Measurements from ENCODE around the gene APEH.

The APEH gene

GRCh38 chr3:49629451-49629850 lies 44.7 kb upstream of the APEH start:
- DNase-seq (ENCODE audit: extremely low spot score) = no peak
- no peak for TF ChIP-seq FOXK2 (IDR thresholded peaks at IDR 0.05)
- TF ChIP-seq HDGF (IDR thresholded peaks at IDR 0.05; ENCODE audit: borderline replicate concordance) = no peak
- TF ChIP-seq FOXM1 (IDR thresholded peaks at IDR 0.05; ENCODE audit: borderline replicate concordance) = no peak
- no peak for TF ChIP-seq NFRKB (IDR thresholded peaks at IDR 0.05)
- no peak for TF ChIP-seq ARNT (IDR thresholded peaks at IDR 0.05)
- ChIA-PET POLR2A (no interaction called here), CTCF (no interaction called here)

GRCh38 chr3:49629866-49630265 lies 44.3 kb upstream of the APEH start:
- POLR2A ChIA-PET = no interaction called here

GRCh38 chr3:49630784-49631183 lies 43.4 kb upstream of the APEH start:
- ChIA-PET CTCF (no interaction called here), POLR2A (no interaction called here)

More at GRCh38 chr3:49629866-49630265, 44.3 kb upstream of the APEH start:
- no peak for DNase-seq (ENCODE audit: extremely low spot score)
- no peak for TF ChIP-seq PKNOX1 (IDR thresholded peaks at IDR 0.05)
- no peak for TF ChIP-seq BHLHE40 (IDR thresholded peaks at IDR 0.05; ENCODE audit: borderline replicate concordance)
- no peak for TF ChIP-seq ZNF384 (IDR thresholded peaks at IDR 0.05)
- TF ChIP-seq FOXK2 (IDR thresholded peaks at IDR 0.05) = no peak
- no peak for TF ChIP-seq FOXM1 (IDR thresholded peaks at IDR 0.05; ENCODE audit: borderline replicate concordance)
- no peak for TF ChIP-seq ELF4 (IDR thresholded peaks at IDR 0.05)
- no peak for TF ChIP-seq SP1 (IDR thresholded peaks at IDR 0.05)
- TF ChIP-seq CTBP1 (IDR thresholded peaks at IDR 0.05; ENCODE audit: borderline replicate concordance) = no peak
- no peak for TF ChIP-seq LEF1 (IDR thresholded peaks at IDR 0.05; ENCODE audit: borderline replicate concordance)
- TF ChIP-seq L3MBTL2 (conservative IDR thresholded peaks at IDR 0.05) = no peak
- no peak for TF ChIP-seq HDGF (IDR thresholded peaks at IDR 0.05; ENCODE audit: borderline replicate concordance)
- no peak for TF ChIP-seq ARNT (IDR thresholded peaks at IDR 0.05)
- no peak for TF ChIP-seq FOXA1 (IDR thresholded peaks at IDR 0.05)
- no peak for TF ChIP-seq TARDBP (IDR thresholded peaks at IDR 0.05)
- no peak for TF ChIP-seq SUZ12 (IDR thresholded peaks at IDR 0.05)
- TF ChIP-seq NFRKB (IDR thresholded peaks at IDR 0.05) = no peak
- CTCF ChIA-PET = no interaction called here

GRCh38 chr3:49634736-49635135 lies 39.4 kb upstream of the APEH start:
- CTCF ChIA-PET = no interaction called here
- TF ChIP-seq ARNT (IDR thresholded peaks at IDR 0.05) (no peak), PKNOX1 (IDR thresholded peaks at IDR 0.05) (no peak), ELF4 (IDR thresholded peaks at IDR 0.05) (no peak), BHLHE40 (IDR thresholded peaks at IDR 0.05; ENCODE audit: borderline replicate concordance) (no peak), L3MBTL2 (conservative IDR thresholded peaks at IDR 0.05) (no peak), ZNF384 (IDR thresholded peaks at IDR 0.05) (no peak), SUZ12 (IDR thresholded peaks at IDR 0.05) (no peak), SP1 (IDR thresholded peaks at IDR 0.05) (no peak), FOXA1 (IDR thresholded peaks at IDR 0.05) (no peak), FOXM1 (IDR thresholded peaks at IDR 0.05; ENCODE audit: borderline replicate concordance) (no peak), TARDBP (IDR thresholded peaks at IDR 0.05) (no peak), HDGF (IDR thresholded peaks at IDR 0.05; ENCODE audit: borderline replicate concordance) (no peak), CTBP1 (IDR thresholded peaks at IDR 0.05; ENCODE audit: borderline replicate concordance) (no peak)
- DNase-seq (ENCODE audit: extremely low spot score) = no peak
- POLR2A ChIA-PET = no interaction called here

More at GRCh38 chr3:49630784-49631183, 43.4 kb upstream of the APEH start:
- no peak for TF ChIP-seq ELF4 (IDR thresholded peaks at IDR 0.05)
- TF ChIP-seq SUZ12 (IDR thresholded peaks at IDR 0.05) = no peak
- no peak for TF ChIP-seq ARNT (IDR thresholded peaks at IDR 0.05)
- TF ChIP-seq FOXA1 (IDR thresholded peaks at IDR 0.05) = no peak
- TF ChIP-seq ZNF384 (IDR thresholded peaks at IDR 0.05) = no peak
- TF ChIP-seq L3MBTL2 (conservative IDR thresholded peaks at IDR 0.05) = no peak
- no peak for TF ChIP-seq BHLHE40 (IDR thresholded peaks at IDR 0.05; ENCODE audit: borderline replicate concordance)
- no peak for TF ChIP-seq CTBP1 (IDR thresholded peaks at IDR 0.05; ENCODE audit: borderline replicate concordance)
- TF ChIP-seq PKNOX1 (IDR thresholded peaks at IDR 0.05) = no peak
- no peak for TF ChIP-seq LEF1 (IDR thresholded peaks at IDR 0.05; ENCODE audit: borderline replicate concordance)
- TF ChIP-seq SP1 (IDR thresholded peaks at IDR 0.05) = no peak
- no peak for TF ChIP-seq TARDBP (IDR thresholded peaks at IDR 0.05)
- no peak for TF ChIP-seq NFRKB (IDR thresholded peaks at IDR 0.05)
- TF ChIP-seq HDGF (IDR thresholded peaks at IDR 0.05; ENCODE audit: borderline replicate concordance) = no peak
- no peak for TF ChIP-seq FOXM1 (IDR thresholded peaks at IDR 0.05; ENCODE audit: borderline replicate concordance)
- no peak for TF ChIP-seq FOXK2 (IDR thresholded peaks at IDR 0.05)
- no peak for DNase-seq (ENCODE audit: extremely low spot score)

- TF ChIP-seq FOXK2 (IDR thresholded peaks at IDR 0.05) = no peak
- TF ChIP-seq CTBP1 (IDR thresholded peaks at IDR 0.05; ENCODE audit: borderline replicate concordance) = no peak
- no peak for TF ChIP-seq FOXA1 (IDR thresholded peaks at IDR 0.05)
- no peak for TF ChIP-seq SP1 (IDR thresholded peaks at IDR 0.05)
- no peak for TF ChIP-seq FOXM1 (IDR thresholded peaks at IDR 0.05; ENCODE audit: borderline replicate concordance)
- no peak for TF ChIP-seq LEF1 (IDR thresholded peaks at IDR 0.05; ENCODE audit: borderline replicate concordance)
- TF ChIP-seq ELF4 (IDR thresholded peaks at IDR 0.05) = no peak
- no peak for TF ChIP-seq BHLHE40 (IDR thresholded peaks at IDR 0.05; ENCODE audit: borderline replicate concordance)
- TF ChIP-seq ZNF384 (IDR thresholded peaks at IDR 0.05) = no peak
- no peak for TF ChIP-seq NFRKB (IDR thresholded peaks at IDR 0.05)
- no peak for TF ChIP-seq PKNOX1 (IDR thresholded peaks at IDR 0.05)
- no peak for DNase-seq (ENCODE audit: extremely low spot score)
- POLR2A ChIA-PET = interaction anchor here (0.8 to 1.2 kb wide), 2 partner anchors 97 to 167 kb away, joined by 3 read pairs; partner anchors contain the start of gene DAG1
- CTCF ChIA-PET = no interaction called here
Observed at GRCh38 chr3:49636883-49637609, 37.1 kb upstream of the APEH start.
